ENCODE results near the gene ZYG11A. TPM values are rescaled to one million over a fixed set of nuclear protein-coding genes. Genes with fewer than 3 reads are reported as not detected.
A peak's percentile ranks its signal among the peaks of the same experiment; 100 is the strongest.

The ZYG11A gene
- total RNA-seq, 4 donors from 2014 or later, result not detected

- WGBS, 2 donors (ENCODE audit: low coverage in 1 of 2), result 80 to 87% methylated on average over 1 to 3 of the region's 5 CpGs
- peak overlapping the region in 1 of 4 donors; percentile 27 for H3K27ac ChIP-seq
- H3K4me1 ChIP-seq, result peaks cover 0 to 41% (median 0%) of the 10 kb centered on the region in 3 donors
- no peak for ATAC-seq
- no peak overlapping the region for H3K4me3 ChIP-seq
- TF ChIP-seq POLR2AphosphoS5 (IDR thresholded peaks at IDR 0.05), result no peak
- TF ChIP-seq EP300 (IDR thresholded peaks at IDR 0.05), result no peak
- no peak for TF ChIP-seq POLR2A (IDR thresholded peaks at IDR 0.05)
- no peak for TF ChIP-seq CTCF (IDR thresholded peaks at IDR 0.05)
- no peaks in the 10 kb centered on the region for H3K27me3 ChIP-seq
- H3K9me3 ChIP-seq, result no peaks in the 10 kb centered on the region
- peaks cover 0 to 33% of the 10 kb centered on the region in 2 donors for H3K36me3 ChIP-seq
Measured at GRCh38 chr1:52914463-52914862, 71.9 kb downstream of the ZYG11A start.

- peak overlapping the region in 1 of 4 donors; percentile 27 for H3K27ac ChIP-seq
- H3K27me3 ChIP-seq, result no peaks in the 10 kb centered on the region
- 85 to 90% methylated on average over 2 of the region's 2 CpGs for WGBS, 2 donors (ENCODE audit: low coverage in 1 of 2)
- H3K4me1 ChIP-seq, result peaks cover 0 to 46% (median 0%) of the 10 kb centered on the region in 3 donors
- peaks cover 0 to 33% of the 10 kb centered on the region in 2 donors for H3K36me3 ChIP-seq
- no peak overlapping the region for H3K4me3 ChIP-seq
- H3K9me3 ChIP-seq, result no peaks in the 10 kb centered on the region
- no peak for ATAC-seq
- TF ChIP-seq CTCF (IDR thresholded peaks at IDR 0.05), result no peak
- no peak for TF ChIP-seq POLR2AphosphoS5 (IDR thresholded peaks at IDR 0.05)
- TF ChIP-seq EP300 (IDR thresholded peaks at IDR 0.05), result no peak
- no peak for TF ChIP-seq POLR2A (IDR thresholded peaks at IDR 0.05)
Measured at GRCh38 chr1:52915211-52915854, 72.8 kb downstream of the ZYG11A start.

GRCh38 chr1:52915855-52916220 lies 73.3 kb downstream of the ZYG11A start:
- Histone ChIP-seq H3K9me3 (no peaks in the 10 kb centered on the region), H3K4me3 (no peak overlapping the region), H3K27me3 (no peaks in the 10 kb centered on the region), H3K4me1 (peaks cover 0 to 52% (median 0%) of the 10 kb centered on the region in 3 donors), H3K36me3 (peaks cover 0 to 28% of the 10 kb centered on the region in 2 donors), H3K27ac (peak overlapping the region in 1 of 4 donors; percentile 59)
- no peak for TF ChIP-seq EP300 (IDR thresholded peaks at IDR 0.05)
- TF ChIP-seq POLR2AphosphoS5 (IDR thresholded peaks at IDR 0.05), result no peak
- TF ChIP-seq POLR2A (IDR thresholded peaks at IDR 0.05), result no peak
- no peak for TF ChIP-seq CTCF (IDR thresholded peaks at IDR 0.05)
- no peak for ATAC-seq
- WGBS, 2 donors (ENCODE audit: low coverage in 1 of 2), result 69 to 91% methylated on average over 5 to 6 of the region's 7 CpGs

- 75 to 89% methylated on average over 4 to 6 of the region's 10 CpGs for WGBS, 2 donors (ENCODE audit: low coverage in 1 of 2)
- peak; percentile 26 for ATAC-seq
- H3K27ac ChIP-seq, result peak overlapping the region in 2 of 4 donors; percentile 49 to 59
- H3K4me1 ChIP-seq, result peaks cover 0 to 56% (median 0%) of the 10 kb centered on the region in 3 donors
- no peaks in the 10 kb centered on the region for H3K27me3 ChIP-seq
- no peaks in the 10 kb centered on the region for H3K9me3 ChIP-seq
- H3K36me3 ChIP-seq, result peaks cover 0 to 23% of the 10 kb centered on the region in 2 donors
- no peak for TF ChIP-seq POLR2A (IDR thresholded peaks at IDR 0.05)
- no peak for TF ChIP-seq POLR2AphosphoS5 (IDR thresholded peaks at IDR 0.05)
- no peak for TF ChIP-seq EP300 (IDR thresholded peaks at IDR 0.05)
- no peak for TF ChIP-seq CTCF (IDR thresholded peaks at IDR 0.05)
- no peak overlapping the region for H3K4me3 ChIP-seq
Measured at GRCh38 chr1:52916241-52916975, 73.8 kb downstream of the ZYG11A start.
